GM06990 (cell line): ENCODE measurements around the gene ZNF91.
"Not testable (repeated sequence)": the region's sequence is repeated elsewhere in the genome, so short reads cannot be mapped to it uniquely, and the experiment has no call there.

Source experiments
- DNase-seq: peaks from one replicate; pipeline ENCODE4 v3.0.0-alpha.2; 2011; ENCODE audit not compliant: insufficient read length; ENCODE audit errors: extremely low read depth
- H3K27me3 ChIP-seq: replicated peaks from 2 replicates; pipeline ENCODE4 v1.6.0; 2011; ENCODE audit warnings: low read length; ENCODE audit not compliant: control insufficient read depth, insufficient read depth
- H3K36me3 ChIP-seq: 2 replicates; pipeline ENCODE4 v1.5.1; 2011; ENCODE audit warnings: low read length; ENCODE audit not compliant: control insufficient read depth, insufficient read depth
- H3K4me3 ChIP-seq: replicated peaks from 2 replicates; pipeline ENCODE4 v1.5.1; 2011; ENCODE audit warnings: low read depth, mild to moderate bottlenecking, control low read depth, low read length
- CTCF ChIP-seq: IDR thresholded peaks from 2 replicates; pipeline ENCODE4 v1.5.1; 2011; ENCODE audit warnings: low read length, control low read depth, mild to moderate bottlenecking, inconsistent platforms; ENCODE audit not compliant: insufficient read depth, poor library complexity, severe bottlenecking

The ZNF91 gene

GRCh38 chr19:23382955-23383354 lies 12.3 kb downstream of the ZNF91 start:
- H3K4me3 ChIP-seq = no peak overlapping the region
- no peak for DNase-seq
- peaks cover 9% of the 10 kb centered on the region for H3K36me3 ChIP-seq
- no peak for TF ChIP-seq CTCF
- H3K27me3 ChIP-seq = no peaks in the 10 kb centered on the region

- TF ChIP-seq CTCF = no peak
- no peak overlapping the region for H3K4me3 ChIP-seq
- no peak for DNase-seq
- peaks cover 9% of the 10 kb centered on the region for H3K36me3 ChIP-seq
- H3K27me3 ChIP-seq = no peaks in the 10 kb centered on the region
These were observed 14.2 kb downstream of the ZNF91 start for GRCh38 chr19:23381114-23381513.

DNA sequence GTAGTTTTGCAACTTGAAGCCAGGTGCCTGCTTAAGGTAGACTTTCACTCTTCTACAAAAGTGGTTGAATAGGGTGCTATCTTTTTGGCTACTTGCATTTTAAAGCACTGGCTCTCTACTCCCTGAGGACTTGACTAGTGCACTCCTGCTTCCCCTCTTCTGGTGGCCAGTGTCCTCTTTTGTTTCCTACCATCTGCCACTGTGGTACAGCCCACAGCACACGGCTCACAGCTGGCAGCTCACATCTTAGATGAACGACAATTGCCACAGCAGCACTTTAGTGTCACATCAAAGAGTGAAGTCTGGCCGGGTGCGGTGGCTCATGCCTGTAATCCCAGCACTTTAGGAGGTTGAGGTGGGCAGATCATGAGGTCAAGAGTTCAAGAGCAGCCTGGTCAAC lies 15.6 kb downstream of the ZNF91 start:
- not testable (repeated sequence) for H3K36me3 ChIP-seq, H3K27me3 ChIP-seq, H3K4me3 ChIP-seq, DNase-seq

- TF ChIP-seq CTCF = no peak
These were observed 16.3 kb downstream of the ZNF91 start for GRCh38 chr19:23378948-23379347.

DNA sequence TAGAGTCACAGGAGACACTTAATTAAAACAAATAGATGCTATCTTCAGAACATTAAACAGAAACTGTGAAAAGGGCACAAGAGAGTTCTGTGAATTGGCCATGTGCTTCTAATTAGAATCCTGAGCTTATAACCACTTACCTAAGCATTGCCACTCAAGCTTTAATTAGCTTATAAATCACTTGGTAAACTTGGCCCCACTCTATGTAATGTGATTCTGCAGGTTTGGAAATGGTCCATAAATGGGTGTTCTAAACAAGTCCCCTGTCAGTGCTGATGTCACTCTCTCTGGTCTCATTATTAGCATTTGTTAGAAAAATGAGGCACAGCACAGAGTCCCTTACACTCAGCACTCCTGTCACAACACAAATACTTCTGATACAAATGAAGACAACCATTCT lies 18.0 kb downstream of the ZNF91 start:
- no peak overlapping the region for H3K4me3 ChIP-seq
- H3K36me3 ChIP-seq = peaks cover 5% of the 10 kb centered on the region
- no peak for DNase-seq
- H3K27me3 ChIP-seq = no peaks in the 10 kb centered on the region
- TF ChIP-seq CTCF = no peak

More at GRCh38 chr19:23378948-23379347, 16.3 kb downstream of the ZNF91 start:
- Histone ChIP-seq H3K36me3 (peaks cover 2% of the 10 kb centered on the region), H3K27me3 (no peaks in the 10 kb centered on the region), H3K4me3 (no peak overlapping the region)
- DNase-seq = no peak

- DNase-seq = no peak
- no peak overlapping the region for H3K4me3 ChIP-seq
- no peak for TF ChIP-seq CTCF
- H3K27me3 ChIP-seq = no peaks in the 10 kb centered on the region
- no peaks in the 10 kb centered on the region; the same call in 1 of the 2 replicates for H3K36me3 ChIP-seq
These were observed 28.8 kb downstream of the ZNF91 start for GRCh38 chr19:23366437-23366836.

- H3K36me3 ChIP-seq, DNase-seq, H3K4me3 ChIP-seq, H3K27me3 ChIP-seq: not testable (repeated sequence)
These were observed 29.2 kb downstream of the ZNF91 start for GRCh38 chr19:23366031-23366430.
